ENCODE results near the gene VPREB3.

The VPREB3 gene

DNA sequence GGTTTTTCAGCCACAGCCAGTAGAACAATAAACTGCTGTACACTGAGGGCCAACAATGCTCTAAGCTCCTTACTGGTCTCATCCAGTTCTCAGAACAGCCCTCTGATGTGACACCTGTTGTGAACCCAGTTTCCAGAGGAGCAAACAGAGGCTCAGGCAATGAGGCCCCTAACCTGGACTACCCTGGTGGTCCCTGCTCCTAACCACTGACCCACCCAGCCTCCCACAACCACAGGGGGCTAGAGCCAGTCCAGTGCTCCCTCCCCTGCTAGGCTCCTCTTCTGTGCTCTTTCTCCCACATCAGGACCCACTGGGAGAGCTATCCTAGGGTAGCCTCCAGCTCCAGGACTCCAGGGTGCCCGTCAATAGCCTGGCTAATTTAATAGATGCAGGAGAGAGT lies 28.5 kb upstream of the VPREB3 start:
- DNase-seq (ENCODE audit: low spot score), result no peak

DNA sequence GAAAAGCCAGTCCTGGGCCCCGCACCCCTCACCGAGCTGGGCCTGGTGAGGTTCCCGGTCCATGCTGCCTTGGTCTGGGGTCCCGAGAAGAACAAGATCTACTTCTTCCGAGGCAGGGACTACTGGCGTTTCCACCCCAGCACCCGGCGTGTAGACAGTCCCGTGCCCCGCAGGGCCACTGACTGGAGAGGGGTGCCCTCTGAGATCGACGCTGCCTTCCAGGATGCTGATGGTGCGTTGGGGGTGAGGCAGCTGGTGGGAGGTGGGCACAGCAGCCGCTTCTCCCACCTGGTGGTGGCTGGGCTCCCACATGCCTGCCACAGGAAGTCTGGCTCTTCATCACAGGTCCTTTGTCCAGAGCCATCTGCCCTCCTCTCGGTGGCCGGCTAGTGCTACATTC lies 28.0 kb upstream of the VPREB3 start:
- no peak for DNase-seq (ENCODE audit: low spot score)

DNA sequence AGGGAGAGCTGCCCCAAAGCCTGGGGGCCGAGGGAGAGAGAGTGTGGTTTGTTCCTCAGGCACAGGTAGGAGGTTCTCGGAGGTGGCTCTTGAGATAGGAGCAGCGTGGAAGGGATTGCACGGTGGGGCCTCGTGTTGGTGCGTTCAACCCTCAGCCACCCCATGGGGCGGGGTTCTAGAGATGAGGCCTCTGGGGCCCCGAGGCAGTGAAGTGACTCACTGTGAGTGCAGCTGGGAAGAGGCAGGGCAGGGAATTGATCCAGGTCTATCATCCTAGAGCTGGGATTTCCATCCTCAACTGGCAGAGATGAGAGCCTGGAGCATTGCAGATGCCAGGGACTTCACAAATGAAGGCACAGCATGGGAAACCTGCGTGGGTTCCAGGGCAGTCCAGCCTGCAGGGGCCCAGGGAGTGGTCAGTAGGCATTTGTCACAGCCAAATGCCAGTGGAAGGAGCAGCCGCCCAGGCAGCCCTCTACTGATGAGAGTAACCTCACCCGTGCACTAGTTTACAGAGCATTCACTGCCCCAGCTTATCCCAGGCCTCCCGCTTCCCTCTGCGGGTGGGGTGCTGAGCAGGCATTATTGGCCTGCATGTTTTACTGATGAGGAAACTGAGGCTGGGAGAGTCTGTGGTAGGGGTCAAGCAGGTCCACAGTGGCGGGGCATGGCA lies 27.4 kb upstream of the VPREB3 start:
- DNase-seq (ENCODE audit: low spot score), result peak; percentile 92

DNA sequence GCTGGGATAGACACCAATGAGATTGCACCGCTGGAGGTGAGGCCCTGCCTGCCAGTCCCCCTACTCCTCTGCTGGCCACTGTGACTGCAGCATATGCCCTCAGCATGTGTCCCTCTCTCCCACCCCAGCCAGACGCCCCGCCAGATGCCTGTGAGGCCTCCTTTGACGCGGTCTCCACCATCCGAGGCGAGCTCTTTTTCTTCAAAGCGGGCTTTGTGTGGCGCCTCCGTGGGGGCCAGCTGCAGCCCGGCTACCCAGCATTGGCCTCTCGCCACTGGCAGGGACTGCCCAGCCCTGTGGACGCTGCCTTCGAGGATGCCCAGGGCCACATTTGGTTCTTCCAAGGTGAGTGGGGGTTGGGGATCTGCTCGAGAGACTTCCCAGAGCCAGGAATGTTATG lies 26.8 kb upstream of the VPREB3 start:
- DNase-seq (ENCODE audit: low spot score), result no peak

DNA sequence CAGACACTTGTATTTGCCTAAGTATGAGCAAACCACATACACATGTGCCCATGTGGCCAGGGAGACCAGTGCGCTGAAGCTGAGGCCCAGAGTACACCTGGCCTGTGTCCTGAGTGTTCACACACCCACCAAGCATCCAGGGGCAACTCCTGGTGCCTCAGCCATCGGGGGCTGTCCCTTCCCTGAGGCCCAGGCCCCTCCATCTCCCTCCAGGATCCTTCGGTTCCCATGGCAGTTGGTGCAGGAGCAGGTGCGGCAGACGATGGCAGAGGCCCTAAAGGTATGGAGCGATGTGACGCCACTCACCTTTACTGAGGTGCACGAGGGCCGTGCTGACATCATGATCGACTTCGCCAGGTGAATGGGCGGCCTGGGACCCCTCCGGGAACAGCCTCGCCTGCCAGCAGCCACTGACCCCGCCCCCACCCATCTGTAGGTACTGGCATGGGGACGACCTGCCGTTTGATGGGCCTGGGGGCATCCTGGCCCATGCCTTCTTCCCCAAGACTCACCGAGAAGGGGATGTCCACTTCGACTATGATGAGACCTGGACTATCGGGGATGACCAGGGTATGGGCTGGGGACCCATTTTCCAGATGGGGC lies 26.0 kb upstream of the VPREB3 start:
- DNase-seq (ENCODE audit: low spot score), result no peak

DNA sequence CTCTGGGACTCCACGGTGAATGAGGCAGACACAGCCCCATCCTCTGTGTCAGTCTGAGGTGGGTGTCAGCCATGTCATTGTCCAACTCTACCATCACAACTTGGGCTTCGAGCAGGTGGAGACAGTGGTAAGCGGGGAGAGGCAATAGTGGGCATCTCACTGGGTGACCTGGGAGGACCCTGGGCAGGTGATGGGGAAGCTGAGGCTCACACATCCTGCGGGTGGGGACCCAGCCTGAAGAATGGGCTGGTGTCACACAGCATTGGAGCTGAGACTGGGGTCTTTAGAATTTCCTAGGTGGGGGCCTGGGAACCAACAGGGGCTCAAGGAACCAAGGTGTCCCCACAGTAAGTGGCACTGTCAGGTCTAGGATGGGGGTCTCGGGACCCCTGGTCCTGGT lies 25.5 kb upstream of the VPREB3 start:
- DNase-seq (ENCODE audit: low spot score), result no peak

GRCh38 chr22:23779083-23779482 lies 24.9 kb upstream of the VPREB3 start:
- no peak for DNase-seq (ENCODE audit: low spot score)

DNA sequence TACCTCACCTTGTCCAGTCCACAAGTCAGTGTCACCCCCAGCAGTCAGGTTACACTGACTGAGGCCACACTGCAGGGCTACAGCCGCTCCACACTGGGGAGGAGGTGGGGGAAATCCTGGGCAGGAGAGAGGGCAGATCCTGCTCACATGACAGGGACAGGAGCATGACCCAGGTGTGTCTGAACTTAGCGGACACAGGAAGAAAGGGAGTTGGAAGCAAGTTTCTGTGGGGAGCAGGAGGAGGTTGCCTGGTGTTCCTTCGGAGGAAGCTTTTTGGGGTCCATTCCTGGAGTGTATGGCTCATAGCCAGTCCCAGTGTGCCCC lies 24.3 kb upstream of the VPREB3 start:
- no peak for DNase-seq (ENCODE audit: low spot score)

DNA sequence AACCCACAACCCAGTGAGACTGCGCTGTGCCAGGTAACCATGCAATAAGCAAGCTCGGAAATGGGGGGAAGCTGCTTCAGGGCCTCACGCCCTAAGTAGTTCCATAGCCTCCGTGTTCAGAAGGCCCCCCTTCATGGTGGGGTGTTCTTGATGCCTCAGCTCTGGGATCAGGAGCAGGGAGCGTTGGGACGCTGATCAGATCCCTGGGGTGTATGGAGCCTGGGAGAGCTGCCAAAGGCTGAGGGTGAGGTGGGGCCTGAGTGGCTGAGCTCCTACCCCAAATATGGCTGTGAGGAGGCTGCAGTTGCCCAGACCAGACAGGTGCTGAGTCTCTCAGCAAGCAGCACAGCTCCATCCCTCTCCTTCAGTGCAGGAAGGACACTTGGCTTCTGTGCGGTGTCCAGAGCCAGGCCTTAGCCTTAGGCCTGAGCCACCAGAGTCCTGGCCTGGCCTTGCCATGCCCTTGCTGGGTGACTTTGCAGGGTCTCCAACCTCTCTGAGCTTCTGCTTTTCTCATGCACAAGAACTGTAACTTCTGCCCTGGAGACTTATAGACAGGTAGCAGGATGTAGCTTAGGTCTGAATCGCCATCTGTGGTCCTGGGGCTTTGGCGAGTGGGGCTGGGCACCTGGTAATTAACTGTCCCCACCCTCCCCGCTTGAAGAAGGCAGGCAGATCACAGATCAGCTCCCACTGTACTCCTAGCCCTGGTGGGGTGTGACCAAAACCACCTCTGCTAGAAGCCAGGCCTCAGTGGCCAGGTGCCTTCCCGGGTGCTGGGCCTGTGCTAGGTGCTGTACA lies 23.8 kb upstream of the VPREB3 start:
- DNase-seq (ENCODE audit: low spot score), result no peak

DNA sequence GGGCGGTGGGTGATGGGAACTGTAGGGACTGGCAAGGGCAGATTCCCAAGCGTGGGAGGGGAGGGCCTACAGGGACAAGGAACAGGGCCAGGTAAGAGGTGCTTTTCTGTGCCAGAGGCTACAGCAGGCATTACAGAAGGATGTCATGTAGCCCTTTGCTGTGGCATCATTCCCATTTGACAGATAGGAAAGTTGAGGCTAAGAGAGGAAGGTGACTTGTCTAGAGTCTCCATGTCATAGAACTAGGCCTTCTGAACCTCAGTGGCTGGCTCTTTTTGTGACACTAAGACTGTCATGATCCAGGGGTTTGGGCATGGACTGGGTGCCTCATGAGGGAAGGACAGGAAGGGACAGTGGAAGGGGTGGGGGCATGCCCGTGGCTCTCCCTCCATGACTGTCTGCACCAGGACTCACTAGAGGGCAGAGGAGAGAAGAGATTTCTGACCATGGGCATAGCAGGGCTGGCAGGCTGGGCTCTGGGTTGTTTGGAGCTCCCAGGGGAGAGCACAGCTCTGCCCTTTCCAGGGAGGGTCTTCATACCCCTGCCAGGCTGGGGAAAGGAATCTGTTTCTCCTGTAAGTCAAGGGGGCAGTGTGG lies 21.7 kb upstream of the VPREB3 start:
- no peak for DNase-seq (ENCODE audit: low spot score)

DNA sequence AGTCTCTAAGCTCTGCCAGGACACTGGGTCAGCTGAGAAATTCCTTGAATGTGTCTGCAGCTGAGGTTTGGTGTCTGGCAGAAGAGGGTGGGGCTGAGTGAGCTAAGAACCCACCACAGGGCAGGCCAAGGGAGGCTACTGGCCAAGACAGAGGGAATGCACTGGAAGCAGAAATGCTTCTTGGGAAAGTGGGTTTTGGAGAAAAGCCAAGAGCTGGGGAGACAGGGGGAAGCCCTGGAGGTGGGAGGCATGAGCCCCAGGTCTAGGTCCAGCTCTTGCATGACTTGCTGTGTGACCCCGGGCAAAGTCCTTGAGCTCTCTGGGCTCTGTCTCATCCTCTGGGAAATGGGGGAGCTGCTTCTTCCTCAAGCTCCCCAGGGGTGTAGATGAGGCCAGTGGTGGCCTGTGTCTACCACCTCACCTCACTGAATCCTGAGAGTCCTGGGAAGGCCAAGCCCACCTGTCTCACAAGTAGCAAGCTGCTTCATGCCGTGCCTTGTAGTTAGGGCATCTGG lies 20.8 kb upstream of the VPREB3 start:
- DNase-seq (ENCODE audit: low spot score), result peak; percentile 86

DNA sequence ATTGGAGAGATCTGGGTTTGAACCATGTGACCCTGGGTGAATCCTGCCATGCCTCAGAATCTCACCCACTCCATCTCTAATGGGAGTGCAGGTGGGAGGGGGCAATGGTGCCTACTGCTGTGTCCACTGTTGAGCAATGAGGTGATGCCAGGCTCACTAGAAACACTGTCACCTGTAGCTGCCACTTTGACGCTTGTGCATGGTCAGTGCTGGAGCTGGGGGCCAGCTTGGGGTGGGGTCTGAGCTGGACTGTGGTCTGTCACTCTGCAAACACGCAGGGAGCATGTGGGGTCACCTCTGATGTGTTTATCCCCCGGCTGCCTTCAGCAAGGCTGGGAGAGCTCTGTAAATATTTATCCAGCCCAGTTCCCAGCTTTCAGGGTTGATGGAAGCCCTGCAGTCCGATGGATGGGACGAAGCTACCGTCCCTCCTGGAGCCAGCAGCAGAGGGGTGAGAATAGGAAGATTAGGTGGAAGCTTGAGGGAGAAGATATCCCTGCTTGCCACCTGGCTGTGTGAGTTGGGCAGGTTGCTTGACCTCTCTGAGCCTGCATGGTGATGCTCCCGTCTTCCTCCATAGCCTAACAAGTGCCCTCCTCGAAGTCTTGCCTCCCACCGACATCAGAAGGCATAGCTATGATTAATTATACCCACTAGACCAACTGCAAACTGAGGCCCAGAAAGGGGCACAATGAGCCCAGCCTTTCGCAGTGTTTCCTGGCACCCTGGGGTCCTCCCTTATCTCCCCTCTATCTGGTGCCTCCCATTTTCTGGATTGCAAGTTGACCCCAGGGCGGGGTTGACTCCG lies 20.1 kb upstream of the VPREB3 start:
- DNase-seq (ENCODE audit: low spot score), result no peak

- no peak for DNase-seq (ENCODE audit: low spot score)
These were observed 19.4 kb upstream of the VPREB3 start for GRCh38 chr22:23773483-23774113.

- peak; percentile 85 for DNase-seq (ENCODE audit: low spot score)
These were observed 18.6 kb upstream of the VPREB3 start, which contains the start of gene MMP11 for GRCh38 chr22:23772649-23773473. Gene MMP11, plus strand, starts transcription at chr22:23772849. Its CDS starts 22 bp downstream, at chr22:23772871.

GRCh38 chr22:23772315-23772648 lies 18.1 kb upstream of the VPREB3 start:
- no peak for DNase-seq (ENCODE audit: low spot score)

DNA sequence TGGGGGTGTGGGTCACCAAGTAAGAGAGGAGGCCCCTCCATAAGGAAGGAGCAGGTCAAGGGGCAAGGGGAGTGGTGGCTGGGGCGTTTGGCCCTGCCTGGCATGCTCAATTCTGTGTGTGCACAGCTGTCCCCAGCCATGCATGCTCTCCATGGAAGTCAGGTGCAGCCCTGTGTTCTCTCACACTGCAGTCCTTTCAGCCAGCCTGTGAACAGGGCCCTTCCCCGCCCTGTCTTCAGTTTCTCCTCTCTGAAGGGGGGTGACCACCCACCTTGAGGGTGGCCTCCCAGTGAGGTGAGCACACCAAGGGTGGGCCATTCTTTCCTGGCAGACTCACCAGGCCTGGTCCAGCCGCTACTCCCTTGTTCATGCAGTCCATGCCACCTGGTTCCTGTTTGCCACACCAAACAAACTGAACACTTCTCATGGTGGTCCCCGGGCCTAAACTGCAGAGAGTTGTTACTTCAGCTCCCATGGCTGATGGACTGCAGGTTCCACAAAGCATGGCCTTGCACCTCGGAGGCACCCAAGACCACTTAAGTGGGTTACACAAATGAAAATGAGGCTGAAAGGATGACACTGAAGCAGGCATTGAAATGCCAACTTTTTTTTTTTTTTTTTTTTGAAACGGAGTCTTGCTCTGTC lies 15.2 kb upstream of the VPREB3 start:
- no peak for DNase-seq (ENCODE audit: low spot score)

DNA sequence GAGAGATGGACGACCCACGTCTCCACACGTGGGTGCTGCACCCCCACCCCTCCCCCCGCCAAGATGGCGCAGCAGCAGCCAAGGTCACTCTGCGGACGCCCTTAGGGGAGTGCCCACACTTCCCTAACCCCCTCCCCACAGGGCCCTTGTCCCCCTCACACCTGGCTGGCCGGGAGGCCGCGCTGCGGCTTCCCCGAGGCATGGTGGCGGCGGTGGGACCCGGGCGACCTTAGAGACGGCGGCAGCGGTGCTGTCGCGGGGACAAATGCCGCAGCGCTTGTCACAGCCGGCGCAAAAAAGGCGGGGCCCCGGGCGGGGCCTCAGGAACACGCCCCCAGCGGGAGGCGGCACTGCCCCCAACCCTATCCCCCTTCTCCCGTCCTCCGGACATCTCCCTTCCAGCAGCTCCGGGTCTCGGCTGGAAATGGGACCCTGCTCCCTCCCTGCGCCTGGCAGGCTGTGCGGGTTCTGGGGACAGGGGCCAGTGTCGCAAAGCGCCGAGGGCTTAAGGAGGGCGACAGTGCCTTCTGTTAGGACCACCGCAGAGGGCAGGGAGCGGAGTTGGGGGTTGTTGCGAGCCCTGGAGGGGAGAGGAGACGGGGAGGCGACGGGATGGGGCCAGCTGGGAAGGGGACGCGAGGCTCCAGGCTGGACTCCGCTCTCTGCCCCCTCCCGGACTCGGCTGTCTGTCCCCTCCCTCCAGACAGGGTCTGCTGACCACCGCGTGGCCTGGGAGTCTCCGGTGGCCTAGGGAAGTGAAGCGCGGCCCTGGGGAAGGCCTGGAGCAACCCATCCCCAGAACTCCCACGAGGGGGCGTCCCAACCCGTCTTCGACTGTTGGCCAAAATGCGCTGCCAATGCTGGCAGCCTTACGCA lies 13.7 kb upstream of the VPREB3 start, which contains the start of gene CHCHD10:
Gene CHCHD10, minus strand, starts transcription at position 300 of the 876 bp plus-strand sequence. Its CDS starts 98 bp downstream, at position 202.
- DNase-seq (ENCODE audit: low spot score), result peak; percentile 89

GRCh38 chr22:23767303-23767672 lies 13.1 kb upstream of the VPREB3 start:
- DNase-seq (ENCODE audit: low spot score), result no peak
